ENCODE measurements around the gene DBET.
"Not testable (repeated sequence)": the region's sequence is repeated elsewhere in the genome, so short reads cannot be mapped to it uniquely, and the experiment has no call there.

DNA sequence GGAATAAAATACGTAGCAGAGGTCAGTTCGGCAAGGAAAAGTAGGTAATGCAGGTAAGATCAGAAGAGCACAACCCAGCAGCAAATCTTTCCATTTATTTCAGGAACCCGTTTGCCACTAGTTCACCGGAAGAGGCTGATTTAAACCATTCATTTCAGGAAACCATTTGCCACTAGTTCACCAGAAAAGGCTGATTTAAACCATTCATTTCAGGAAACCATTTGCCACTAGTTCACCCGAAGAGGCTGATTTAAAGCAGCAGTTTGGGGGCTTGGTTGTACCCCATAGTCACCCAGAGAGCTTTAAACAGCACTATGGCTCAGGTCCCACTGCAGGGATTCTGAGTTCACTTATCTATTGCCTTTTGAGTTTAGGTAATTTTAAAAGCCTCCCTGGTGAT lies 33.0 kb upstream of the DBET start:
- TF ChIP-seq EZH2phosphoT487 (IDR thresholded peaks at IDR 0.05; ENCODE audit: low read length); CTCF (IDR thresholded peaks at IDR 0.05; ENCODE audit: low read length); EZH2 (optimal IDR thresholded peaks at IDR 0.05; ENCODE audit: low read depth, low read length): not testable (repeated sequence)
